HFF-Myc (cell line): ENCODE data around the gene AKNA.

Experiments used
- DNase-seq: peaks from one replicate; pipeline ENCODE4 v3.0.0-alpha.2; 2011; ENCODE audit warnings: low read depth; ENCODE audit errors: extremely low read depth
- H3K4me3 ChIP-seq: replicated peaks from 2 replicates; pipeline ENCODE4 v1.5.1; 2011; ENCODE audit warnings: low read depth, mild to moderate bottlenecking, control low read depth, low read length
- TF ChIP-seq, protein P1 (sequence below): IDR thresholded peaks from 2 replicates; pipeline ENCODE4 v1.5.1; 2012; ENCODE audit warnings: mild to moderate bottlenecking, low read depth, low read length, control low read depth; ENCODE audit errors: missing control alignments

Gene AKNA

DNA sequence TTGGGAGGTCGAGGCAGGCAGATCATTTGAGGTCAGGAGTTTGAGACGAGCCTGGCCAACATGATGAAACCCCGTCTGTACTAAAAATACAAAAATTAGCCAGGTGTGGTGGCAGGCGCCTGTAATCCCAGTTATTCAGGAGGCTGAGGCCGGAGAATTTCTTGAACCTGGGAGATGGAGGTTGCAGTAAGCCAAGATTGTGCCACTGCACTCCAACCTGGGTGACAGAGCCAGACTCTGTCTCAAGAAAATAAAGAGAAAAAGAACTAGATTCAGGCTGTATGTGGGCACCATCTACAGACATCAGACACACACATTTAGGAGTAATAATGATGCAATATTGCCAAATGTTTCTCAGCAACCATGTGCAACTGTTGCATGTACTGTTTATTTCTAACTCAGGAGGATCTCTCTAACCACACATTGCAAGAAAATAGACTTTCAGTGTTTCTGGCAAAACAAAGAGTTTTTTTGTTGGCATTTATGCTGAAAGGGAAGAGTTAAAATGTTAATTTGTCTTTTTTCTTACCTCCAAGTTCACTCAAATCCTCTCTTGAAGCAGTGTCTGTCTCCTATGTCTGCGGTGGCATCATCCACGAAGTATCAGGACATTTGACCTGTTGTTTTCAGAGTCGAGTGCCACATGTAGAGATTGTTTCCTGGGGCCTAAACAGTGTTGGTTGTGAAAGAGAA is 70.0 kb downstream of the AKNA start:
- no peak overlapping the region for H3K4me3 ChIP-seq
- no peak for DNase-seq
- TF ChIP-seq, protein P1, sequence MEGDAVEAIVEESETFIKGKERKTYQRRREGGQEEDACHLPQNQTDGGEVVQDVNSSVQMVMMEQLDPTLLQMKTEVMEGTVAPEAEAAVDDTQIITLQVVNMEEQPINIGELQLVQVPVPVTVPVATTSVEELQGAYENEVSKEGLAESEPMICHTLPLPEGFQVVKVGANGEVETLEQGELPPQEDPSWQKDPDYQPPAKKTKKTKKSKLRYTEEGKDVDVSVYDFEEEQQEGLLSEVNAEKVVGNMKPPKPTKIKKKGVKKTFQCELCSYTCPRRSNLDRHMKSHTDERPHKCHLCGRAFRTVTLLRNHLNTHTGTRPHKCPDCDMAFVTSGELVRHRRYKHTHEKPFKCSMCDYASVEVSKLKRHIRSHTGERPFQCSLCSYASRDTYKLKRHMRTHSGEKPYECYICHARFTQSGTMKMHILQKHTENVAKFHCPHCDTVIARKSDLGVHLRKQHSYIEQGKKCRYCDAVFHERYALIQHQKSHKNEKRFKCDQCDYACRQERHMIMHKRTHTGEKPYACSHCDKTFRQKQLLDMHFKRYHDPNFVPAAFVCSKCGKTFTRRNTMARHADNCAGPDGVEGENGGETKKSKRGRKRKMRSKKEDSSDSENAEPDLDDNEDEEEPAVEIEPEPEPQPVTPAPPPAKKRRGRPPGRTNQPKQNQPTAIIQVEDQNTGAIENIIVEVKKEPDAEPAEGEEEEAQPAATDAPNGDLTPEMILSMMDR: no peak

DNA sequence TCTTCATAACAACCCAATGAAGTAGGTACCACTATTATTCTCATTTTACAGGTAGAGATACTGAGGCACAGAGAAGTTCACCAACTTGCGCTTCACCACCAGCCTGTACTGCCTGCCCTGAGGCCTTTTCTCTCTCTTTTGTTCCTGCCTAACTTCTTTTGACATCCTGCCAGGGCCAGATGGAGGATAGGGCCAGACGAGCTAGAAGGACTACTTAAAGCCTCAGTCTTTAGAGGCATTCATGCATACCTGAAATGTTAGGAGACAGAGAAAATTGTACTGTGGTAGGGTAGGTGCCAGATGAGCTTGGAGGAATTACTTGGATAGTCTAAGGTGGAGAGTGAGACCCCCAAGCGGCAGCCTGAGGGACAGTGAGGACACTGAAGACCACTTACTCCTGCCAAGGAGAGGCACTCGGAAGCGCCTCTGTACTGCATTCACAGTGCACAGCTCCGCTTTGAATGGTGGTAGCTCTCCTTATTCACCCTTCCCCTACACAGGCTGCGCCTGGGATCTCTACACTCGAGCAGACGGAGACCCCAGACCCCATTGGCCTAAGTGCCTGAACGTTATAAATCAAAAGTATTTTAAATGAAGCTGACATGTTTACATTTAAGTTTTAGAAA is 71.1 kb downstream of the AKNA start:
- DNase-seq: no peak
- TF ChIP-seq, protein P1: no peak

DNA sequence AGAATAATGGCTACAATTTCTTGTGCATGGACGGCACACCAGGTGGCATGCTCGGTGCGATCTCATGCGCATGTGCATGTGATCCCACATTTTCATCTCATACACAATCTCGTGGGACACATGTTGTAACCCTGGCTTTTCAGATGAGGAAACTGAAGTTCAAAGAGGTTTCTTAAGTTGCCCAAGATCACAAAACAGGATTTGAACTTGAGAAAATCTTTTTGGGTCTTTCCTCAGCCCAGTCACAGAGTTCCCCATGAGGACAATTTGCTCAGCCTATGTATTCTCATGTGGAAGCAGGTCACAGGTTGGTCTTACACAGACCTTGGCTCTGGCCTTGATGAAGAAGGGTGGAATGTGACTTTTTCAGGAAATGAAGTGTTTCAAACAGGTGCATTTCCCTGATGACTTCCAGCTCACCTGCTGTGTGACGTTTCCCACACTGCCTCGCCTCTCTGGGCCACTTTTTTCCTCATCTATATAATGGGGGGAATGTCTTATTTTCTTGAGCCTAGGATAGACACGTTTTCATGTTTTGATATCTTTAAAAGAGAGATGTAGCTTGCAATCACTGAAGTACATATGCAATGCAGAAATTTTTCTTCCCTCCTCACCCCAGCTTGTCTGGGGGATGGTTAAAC is 71.9 kb downstream of the AKNA start:
- TF ChIP-seq, protein P1: no peak
- no peak overlapping the region for H3K4me3 ChIP-seq
- no peak for DNase-seq

More for the DNA sequence above, 71.1 kb downstream of the AKNA start:
- H3K4me3 ChIP-seq: no peak overlapping the region

DNA sequence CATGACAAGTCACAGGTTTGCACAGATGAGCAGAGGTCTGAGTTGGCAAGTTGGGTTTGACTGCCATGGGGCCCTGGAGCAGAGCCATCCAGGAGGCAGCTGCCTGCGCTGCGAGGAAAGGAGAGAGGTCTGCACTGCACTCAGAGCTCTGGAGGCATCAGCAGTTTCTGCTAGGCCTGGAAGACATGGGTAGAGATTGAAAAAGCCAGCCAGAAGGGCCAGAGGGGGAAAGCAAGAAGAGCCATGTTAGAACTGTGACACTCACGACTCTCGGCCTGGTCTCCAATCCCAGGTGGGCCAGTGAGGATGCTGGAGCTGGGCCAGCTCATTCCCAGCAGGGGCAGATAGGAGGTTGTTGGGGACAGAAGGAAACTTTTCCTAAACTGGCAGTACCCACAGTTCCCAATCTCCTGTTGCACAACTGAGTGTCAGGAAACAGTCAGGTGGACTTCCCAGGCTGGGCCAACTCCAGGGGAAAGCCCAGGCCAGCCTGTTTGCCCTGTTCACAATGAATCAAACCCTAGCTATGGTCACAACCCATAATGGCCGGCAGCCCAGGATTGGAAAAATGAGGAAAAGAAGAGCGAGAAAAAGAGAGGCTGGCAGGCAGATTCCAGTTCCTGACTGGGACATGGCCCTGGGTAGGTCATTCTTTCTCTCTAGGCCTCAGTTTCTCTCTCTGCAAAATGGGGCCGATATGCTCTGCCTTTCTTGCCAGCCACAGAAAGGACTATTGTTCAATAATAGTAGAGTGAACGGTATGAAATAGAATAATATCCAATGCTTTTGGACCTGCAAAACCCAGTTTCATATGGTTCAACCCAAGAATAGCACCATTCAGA is 72.7 kb downstream of the AKNA start:
- no peak for DNase-seq
- TF ChIP-seq, protein P1: no peak
- H3K4me3 ChIP-seq: no peak overlapping the region

DNA sequence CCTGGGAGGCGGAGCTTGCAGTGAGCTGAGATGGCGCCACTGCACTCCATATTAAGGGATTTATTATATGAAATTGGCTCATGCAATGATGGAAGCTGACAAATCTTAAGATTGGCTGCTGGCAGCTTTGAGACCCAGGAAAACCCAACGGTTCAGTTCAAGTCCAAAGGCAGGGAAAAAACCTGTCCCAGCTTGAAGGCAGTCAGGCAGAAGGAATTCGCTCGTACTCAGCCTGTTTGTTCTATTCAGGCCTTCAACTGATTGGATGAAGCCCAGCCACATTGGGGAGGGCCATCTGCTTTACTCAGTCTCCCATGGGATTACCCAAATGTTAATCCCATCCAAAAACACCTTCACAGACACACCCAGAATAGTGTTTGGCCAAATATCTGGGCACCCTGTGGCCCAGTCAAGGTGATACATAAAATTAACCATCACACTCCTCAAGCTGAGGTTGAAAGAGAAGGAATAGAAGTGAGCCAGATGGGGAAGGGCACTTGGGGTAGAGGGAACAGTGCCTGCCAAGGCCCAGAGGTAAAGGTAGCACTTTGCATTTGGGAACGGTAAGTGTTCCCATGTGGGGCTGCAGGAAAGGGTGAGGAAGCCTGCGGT is 73.4 kb downstream of the AKNA start:
- TF ChIP-seq, protein P1: no peak
- DNase-seq: no peak
- no peak overlapping the region for H3K4me3 ChIP-seq

DNA sequence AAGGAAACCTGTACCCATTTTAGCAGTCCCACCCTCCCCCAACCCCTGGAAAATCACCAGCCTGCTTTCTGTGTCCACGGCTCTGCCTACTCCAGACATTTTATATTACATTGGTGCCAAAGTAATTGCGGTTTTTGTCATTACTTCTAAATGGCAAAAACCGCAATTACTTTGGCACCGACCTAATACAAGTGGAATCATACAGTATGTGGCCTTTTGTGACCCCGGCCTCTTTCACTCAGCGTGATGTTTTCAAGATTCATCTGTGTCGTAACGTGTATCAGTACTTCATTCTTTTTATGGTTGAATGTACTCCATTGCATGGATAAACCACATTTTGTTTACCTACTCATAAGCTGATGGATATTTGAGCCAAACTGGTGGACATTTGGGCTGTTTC is 74.6 kb downstream of the AKNA start:
- DNase-seq: no peak
- no peak overlapping the region for H3K4me3 ChIP-seq

More for the DNA sequence above, 74.6 kb downstream of the AKNA start:
- TF ChIP-seq, protein P1: no peak
